Activated naive CD4-positive, alpha-beta T cell treated with anti-CD3 and anti-CD28 coated beads, Interleukin-2, amount 50 U/mL, for 16 hours (primary cell): ENCODE measurements around the gene DTNBP1.

ENCODE experiments used
- DNase-seq: peaks from one replicate; pipeline ENCODE4 v3.0.0-alpha.2; 2020

The DTNBP1 gene

DNA sequence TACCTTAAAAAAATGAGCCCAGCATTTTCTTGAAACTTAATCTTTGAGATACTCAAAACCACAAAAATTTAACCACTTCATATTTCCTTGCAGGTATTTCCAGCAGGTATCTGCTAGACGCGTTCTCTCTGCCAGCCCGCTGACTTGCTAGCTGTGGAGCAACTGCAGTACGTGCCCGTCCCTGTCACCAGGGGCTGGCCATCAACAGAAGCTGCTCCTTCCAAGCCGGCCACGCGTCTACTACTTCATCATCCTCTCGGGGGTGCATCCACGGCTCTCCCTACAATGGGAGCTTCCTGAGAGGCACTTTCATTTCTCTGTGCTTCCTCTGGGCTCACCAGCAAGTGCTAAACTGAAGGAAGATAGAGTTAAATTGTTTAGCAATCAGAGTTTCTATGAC, 132.4 kb downstream of the DTNBP1 start:
- no peak for DNase-seq

DNA sequence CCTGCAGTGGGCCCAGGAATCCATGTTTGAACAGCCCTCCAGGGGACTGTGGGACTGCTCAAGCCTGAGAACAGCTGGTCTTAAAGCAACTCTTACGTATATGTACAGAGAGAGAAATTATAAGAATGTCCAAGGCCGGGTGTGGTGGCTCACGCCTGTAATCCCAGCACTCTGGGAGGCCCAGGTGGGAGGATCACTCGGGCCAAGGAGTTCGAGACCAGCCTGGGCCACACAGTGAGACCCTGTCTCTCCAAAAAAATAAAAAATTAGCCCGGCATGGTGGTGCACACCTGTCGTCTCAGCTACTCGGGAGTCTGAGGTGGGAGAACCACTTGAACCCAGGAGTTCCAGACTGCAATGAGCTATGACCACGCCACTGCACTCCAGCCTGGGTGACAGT, 134.0 kb downstream of the DTNBP1 start:
- no peak for DNase-seq

DNA sequence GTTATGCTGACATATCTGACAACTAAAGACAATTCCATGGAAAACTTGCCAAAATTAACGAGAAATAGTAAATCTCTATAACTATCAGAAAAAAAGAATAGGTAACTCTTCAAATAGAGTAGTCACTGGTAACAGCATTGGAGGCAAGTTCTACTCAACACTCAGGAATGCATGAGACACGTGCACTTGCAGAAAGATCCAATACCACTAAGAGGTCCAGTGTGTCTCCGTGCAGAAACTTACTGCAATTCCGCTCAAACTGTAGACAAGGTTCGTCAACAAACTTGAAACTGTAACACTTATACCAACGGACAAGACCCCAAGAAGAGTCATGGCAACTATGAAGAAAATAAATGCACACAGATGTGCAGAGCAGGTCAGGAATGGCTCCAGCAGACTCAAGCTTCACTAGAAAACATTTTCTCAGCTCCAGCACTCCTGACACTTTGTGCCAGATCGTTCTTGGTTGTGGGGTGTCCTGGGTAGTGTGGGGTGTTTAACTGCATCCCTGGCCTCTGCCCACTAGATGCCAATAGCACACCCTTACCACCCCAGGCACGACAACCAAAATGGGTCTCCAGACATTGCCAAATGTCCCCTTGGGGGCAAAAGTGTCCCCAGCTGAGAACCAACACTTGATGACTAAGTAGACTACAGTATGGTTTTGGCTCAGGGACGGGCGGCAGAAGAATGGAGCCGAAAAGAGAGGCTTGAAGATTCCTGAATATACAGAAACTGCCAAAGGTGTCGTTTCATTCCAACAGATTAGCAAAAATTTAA, 134.8 kb downstream of the DTNBP1 start:
- DNase-seq: no peak

DNA sequence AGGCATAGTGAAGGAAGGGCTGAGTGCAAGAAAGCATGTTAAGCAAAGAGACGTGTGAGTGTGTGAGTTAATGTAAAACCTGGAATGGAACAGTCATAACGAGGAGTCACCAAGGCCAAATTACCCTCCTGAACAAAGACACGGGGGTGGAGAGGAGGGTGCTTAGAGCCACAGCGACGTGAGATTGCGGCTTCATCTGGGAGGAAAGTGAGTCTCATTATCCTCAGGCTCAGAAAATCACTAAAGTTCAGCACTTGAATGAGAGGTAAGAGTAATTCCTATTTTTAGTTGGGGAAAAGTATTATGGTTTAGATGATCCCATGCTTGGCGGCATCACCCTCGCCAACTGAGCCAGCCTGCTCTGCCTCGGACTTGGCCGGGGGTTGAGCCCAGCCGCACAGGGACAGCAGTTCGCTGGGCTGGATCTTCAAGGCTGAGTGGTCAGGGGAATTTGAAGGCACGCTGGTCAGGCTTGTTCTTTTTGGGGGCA, 136.6 kb downstream of the DTNBP1 start:
- no peak for DNase-seq

DNA sequence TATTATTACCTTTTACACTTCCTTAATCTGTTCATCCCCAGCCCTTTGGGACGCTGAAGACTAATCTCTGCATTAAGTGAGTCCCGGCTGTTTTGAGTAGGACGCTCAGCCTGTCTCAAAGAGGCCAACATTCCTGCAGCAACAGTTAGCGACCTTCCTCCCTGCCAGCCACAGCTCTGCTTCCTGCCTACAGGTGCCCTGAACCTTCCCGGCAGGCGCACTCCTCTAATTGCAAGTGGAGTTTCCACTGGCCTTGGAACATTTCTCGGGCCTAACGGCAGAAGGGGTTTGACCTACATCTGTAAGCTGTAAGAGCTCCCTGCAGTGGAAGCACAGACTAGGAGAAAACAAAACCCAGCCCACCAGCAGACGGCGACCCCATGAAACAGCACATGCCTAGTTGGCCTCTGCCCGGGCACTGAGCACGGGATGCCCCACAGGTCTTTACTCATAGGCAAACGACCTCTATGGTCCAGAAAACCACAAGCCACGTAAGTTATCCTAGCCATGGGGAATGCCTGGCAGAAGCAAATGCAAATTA, 137.9 kb downstream of the DTNBP1 start:
- DNase-seq: no peak

DNA sequence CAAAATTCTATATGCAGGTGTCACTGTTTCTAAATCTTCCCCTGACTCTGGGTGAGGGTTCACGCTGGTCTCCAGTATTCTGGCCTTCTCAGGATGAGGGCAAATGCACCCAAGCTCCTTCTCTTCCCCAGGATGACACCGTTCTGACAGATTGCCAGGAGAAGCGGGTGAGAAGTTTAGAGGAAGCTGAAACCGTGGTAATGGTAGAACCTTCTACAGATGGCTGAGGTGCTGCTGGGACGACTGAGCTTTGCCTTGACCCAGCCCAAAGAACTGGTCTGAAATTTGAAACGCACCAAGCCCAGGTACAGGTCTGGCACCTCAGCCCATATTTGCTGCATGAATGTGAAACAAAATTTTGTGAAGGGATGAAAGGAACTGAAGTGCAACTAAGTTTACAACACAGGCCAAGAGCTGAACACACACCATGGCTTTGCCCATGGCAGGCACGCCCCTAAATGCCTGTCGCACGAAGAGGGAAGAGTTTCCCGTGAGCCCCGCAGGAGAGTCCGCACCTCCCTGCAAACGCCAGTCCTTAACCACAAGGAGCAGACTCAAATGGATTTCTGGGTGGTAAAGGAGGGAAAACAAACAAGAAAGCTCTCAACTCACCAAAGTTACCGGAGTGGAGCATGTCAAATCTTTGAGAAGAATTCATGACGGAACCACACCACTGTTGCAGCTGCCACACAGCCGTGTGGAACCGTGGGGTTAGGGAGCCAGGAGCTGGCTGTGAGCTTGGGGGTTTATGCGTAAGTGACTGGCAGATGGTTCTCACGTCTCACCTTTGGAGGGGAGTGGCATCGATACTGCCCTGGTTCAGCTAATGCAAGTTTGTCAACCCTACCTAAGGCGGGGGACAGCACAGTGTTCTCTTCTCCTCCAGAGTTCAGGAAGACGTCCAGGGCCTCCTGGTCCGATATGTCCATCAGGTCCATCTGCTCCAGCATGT, 138.9 kb downstream of the DTNBP1 start:
- no peak for DNase-seq

DNA sequence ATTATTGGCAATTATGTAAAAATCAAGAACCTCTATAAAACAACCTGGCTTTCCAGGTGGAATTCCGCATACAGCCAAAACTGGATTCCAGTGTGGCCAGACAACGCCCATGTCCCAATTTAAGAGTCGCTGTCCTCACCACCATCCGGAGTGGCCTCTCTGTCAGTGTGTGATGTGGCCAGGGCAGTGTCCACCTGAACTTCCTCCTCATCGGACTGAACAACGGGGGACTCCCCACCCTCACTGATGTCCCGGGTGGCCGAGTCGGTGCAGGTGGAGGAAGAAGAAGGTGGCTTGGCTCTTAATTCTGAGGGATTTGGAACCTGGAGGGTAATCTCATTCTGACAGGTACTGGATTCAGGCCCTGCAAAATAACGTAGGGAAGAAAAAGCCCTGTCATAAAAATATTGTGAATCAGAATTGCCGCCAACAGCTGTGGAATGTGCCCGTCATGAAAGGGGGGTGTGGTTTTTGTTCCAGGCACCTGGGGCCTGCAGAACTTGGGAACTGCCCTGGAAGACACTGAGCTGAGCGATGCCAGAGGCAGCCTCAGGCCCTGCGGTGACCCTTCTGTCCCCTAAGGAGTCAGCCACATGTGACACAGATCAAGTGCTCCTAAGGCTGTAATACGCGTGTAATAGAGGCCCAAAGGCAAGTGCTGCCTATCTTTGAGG, 139.8 kb downstream of the DTNBP1 start:
- no peak for DNase-seq

DNA sequence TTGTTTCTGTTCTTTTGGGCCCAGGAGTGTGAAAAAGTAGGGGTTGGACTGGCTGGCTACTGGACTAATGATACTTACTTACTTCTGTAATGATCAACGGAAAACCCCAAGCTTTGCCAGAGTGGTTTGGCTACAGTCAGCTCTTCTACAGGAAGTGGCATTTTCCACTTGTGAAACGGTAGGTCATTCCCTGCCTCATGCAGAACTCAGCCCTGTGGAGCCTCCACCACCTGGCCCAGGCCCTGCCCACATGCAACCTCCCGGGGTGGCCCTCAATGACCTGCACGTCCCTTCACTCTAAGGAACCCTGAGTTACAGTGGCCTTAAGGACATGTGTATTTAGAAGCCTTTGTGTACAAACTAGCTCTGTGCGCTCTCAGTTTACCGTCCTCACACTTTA, 140.4 kb downstream of the DTNBP1 start:
- DNase-seq: no peak

DNA sequence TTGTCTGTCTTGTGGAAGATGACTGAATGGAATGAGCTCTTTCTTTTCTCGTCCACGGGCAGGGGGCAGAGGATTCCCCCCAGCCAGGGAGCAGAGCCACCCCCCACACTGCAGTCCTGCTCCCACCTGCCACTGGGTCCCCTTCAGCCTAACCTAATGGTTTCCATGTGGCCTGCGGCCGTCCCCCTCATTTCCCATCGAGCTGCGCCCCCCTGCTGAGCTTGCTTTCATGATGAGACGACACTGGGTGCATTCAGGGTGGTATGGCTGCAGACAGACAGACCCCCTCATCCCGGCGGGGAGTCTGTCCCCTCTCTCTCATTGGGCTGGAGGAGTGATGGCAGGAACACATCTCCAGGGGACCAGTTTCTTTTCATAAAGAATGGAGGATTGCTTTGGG, 140.8 kb downstream of the DTNBP1 start:
- no peak for DNase-seq

DNA sequence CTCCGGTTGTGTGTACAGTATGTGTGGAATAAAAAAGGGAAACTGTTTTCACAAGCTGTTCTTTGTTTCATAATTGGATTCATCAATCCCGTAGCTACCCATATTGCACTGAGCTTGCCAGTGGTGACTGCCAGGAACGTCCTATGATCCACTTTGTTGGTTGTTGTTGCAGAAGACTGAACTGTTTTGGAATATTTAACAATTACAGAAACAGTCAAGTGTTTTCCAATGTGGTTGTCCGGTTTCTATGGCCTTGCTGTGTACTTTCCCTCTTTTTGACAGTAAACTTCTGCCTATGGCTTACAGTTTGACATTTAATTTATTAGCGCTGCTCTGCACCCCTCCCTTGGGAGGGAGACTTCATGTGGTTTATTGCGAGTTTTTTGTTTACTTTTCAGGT, 141.2 kb downstream of the DTNBP1 start:
- DNase-seq: no peak

DNA sequence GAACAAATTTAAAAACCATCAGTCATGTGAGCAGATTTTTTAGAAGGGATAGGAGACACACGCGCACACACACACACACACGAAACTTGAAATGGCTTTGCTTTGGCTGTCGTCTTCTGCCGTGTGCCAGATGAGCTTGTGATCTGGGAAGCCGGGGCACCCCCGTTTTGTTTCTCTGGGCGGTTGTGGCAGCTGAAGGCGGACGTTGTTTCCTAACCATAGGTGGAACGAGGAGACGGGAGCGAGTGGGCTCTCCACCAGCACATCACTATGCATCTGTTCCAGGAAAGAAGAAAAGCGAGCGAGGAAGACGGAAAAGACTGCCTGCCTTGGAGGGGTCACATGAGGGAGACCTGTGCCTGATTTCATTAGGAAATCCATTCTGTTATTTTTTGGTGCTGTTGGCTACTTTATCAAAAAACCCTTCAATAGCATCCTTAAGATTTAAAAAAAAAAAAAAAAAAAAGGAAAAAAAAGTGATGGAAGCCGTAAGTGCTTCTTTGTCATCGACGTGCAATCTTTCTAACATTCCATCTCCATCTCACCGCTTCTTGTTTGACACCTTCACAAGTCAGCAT, 142.1 kb downstream of the DTNBP1 start:
- no peak for DNase-seq

DNA sequence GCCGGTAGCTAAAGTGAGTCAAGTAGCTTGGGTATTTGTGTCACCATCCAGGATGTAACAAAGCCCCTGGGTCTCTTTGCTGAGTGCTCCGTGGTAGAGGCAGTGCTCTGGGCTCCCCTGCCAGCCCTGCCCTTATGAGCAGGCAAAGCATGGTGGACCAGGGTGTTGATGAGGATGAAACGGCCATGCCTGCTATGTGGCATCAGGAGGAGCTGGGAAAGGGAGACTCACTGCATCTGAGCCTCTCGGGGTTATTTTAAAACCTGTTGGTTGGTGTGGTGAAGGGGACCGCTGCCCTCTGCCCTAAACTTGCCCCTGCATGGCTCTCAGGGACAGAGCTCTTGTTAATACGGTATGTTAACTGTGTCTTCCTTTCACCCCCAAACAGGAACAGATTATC, 143.1 kb downstream of the DTNBP1 start:
- DNase-seq: no peak

DNA sequence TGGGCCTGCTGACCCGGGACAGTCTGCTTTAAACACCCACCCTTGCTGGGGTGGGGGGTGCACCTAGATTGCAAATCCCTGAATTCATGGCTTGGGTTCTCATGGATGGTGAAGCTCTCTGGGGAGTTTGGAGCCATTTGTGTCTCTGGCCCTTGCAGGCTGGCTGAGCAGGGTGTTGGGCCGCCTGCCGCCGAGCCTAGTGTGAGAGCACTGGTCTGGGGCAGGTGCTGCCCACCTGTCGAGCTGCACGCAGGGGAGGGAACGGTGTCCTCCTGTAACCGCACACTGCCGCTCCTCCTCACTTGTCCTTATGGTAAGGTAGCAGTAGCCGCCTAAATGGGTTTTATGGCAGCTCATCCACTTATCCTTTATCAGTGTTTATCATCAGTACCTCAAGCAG, 143.9 kb downstream of the DTNBP1 start:
- DNase-seq: no peak

DNA sequence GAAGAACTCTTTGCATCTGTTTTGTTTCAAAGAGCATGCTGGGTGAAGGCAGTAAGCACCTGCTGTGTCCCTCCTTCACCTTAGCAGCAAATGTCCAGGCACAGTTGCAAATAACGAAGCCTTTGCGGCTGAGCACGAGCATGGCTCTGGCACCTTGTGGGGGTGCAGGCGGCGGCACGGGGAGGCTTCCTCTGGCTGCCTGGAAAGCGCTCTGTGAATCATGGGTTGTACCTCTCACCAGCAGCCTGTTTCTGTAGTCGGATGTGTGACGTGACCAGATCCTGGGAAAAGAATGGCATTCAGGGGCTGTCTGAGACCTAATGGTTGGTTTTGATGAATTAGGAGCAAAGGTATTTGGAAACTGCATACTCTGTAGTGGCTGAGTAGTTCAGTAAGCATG, 144.8 kb downstream of the DTNBP1 start:
- DNase-seq: no peak

DNA sequence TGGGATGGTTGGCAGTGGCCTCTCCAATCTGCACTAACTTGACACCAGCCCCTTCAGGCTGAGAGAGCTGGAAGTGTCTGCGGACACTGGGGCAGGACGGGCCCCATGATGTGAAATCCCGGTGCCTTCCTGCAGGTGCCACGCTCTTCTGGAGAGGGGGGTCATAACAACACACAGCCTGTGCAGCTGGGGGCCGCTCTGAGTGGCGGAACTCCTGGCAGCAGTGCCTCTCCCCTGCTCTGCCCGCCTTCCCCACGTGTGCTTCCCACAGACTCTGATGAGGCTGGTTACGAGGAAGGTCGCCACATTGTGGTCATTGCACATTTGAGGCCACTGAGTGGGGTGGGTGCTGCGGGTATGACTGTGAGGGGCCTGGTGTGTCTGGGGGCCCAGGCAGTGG, 145.2 kb downstream of the DTNBP1 start:
- no peak for DNase-seq

DNA sequence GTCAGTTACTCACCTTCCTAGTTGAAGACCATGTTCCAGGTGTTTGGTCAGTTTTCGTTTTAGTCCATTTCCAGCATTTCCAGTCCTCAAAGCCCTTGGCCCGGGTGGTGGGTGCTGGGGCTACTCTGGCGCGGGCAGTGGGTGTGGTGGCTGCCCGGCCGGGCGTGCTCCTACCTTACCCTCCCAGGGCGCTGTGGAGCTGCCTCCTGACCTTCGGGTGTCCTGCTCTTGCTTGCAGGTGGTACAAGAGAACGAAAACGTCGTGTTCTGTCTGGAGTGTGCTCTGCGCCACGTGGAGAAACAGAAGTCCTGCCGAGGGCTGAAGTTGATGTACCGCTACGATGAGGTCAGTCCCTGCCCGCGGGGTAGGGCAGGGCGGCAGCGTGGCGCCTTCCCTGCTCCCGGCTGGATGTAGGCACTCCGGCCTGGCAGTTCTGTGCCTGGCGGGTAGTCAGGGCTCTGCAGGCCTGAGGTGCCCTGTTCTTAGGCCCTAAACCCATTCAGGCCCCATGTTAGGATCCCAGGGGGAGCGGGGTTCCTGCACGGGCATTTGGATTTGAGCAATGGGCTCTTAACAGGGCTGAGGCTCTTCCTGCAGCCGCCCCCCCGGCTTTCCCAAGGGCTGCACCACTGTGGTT, 145.8 kb downstream of the DTNBP1 start:
- no peak for DNase-seq

DNA sequence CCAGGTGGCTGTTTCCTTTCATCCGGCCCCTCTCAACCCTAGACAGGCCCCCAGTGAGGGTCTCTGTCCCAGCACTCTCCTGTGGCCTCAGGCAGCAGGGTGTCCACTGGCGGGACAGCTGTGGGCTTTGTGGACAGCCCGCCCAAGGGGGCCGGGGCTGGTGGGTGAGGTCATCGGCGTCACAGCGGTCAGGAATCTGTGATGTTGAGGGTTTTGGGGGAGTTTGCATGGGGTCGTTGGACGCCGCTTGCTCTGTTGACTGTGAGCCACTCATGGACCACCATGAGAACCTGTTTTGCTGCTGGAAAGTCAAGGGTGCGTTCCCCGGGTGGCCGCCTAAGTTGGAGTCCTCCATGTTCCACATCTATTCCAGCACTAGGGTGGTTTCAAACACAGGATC, 146.4 kb downstream of the DTNBP1 start:
- DNase-seq: no peak

DNA sequence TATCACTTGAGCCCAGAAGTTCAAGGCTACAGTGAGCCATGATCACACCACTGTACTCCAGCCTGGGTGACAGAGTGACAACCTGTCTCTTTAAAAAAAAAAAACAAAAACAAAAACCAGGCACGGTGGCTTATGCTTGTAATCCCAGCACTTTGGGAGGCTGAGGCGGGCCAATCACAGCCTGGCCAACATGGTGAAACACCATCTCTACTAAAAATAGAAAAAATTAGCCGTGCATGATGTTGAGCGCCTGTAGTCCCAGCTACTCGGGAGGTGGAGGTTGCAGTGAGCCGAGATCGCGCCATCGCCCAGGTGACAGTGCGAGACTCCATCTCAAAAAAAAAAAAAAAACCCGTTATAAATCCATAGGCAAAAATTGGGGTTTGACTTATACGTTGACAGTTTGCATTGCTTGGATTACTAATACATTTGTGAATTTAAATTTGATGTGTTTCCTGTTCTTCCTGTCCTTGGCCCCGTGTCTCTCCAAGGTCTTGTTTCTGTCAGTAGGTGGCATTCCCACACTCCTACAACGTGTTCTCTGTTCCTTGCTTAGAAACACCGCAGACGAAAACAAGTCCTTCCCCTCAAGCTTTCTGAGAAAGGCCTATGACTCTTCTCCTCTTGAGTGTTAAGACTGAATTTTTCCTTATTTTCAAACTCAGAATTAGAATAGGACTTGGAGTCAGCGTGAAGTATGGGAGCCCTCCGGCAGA, 147.0 kb downstream of the DTNBP1 start:
- DNase-seq: no peak

DNA sequence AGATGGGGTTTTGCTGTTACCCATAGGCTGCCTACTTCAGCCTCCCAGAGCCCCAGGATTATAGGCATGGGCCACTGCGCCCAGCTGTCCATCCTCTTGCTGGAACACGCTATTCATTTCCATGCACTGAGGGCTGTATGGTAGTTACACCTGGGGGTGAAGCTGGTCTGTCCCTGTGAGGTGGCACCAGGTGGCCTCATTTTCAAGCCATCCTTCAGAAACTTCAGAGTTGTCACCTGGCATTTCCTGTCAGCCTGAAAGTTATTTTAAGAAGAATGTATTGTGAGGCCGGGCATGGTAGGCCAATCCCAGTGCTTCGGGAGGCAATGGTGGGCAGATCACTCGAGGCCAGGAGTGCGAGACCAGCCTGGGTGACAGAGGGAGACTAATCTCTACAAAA, 147.6 kb downstream of the DTNBP1 start:
- no peak for DNase-seq

DNA sequence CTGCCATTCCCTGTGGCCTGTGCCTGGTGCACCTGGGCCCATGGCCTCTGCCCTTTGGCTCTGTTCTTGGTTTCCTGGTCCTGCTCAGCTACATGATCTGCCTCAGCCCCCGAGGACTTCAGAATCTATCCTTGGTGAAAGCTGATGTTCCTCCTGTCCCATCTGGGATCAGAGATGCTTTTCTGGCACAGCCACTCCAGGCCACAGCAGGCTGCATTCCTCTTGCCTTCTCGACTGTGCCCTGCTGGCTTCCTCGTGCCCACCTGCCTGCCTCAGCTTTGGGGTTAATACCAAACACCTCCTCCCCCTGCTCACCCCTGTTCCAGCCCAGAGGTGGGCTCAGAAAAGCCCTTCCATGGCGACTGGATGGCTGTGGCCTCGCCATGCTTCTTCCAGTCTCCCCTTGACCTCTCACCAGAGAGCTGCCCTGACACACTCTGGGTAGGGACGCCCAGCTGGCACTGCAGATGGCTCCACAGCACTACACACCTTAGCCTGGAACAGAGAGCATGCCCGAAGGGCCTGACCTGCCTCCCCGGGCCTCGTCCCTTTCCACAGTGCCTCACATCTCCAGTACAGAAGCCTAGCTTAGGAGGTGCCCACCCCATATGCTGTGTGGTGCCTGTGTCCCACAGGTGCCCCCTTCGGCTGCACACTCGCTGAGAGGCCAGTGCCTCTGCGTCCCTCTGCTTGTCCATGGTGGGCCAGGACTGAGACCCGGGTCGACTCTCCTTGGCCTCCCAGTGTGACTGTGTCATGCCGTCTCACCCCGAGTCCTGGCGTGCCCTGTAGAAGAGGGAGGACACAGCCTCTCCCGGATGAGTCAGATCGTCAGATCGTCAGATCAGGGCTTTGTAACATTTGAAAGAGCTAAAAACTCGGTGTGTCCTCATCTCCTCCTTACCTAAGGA, 148.8 kb downstream of the DTNBP1 start:
- DNase-seq: no peak
